Heart left ventricle (tissue), 16 donors: ENCODE data around the gene COL4A6. TPM values are rescaled to one million over a fixed set of nuclear protein-coding genes. Genes with fewer than 3 reads are reported as not detected.

ENCODE experiments used
- ATAC-seq, 4 donors: fragments of 200-7000 bp; cut with Tn5 transposase; one replicate each; pipeline ENCODE4 v1.9.1; 2020 to 2022; ENCODE audit warnings: moderate library complexity in 4 of 4, mild to moderate bottlenecking in 3 of 4, moderate number of reproducible peaks in 1 of 4
- DNase-seq, 5 donors: peaks; one replicate each; pipeline ENCODE4 v3.0.0-alpha.2; 2020
- H3K27ac ChIP-seq, 12 donors: fragments of 200-600 bp; sonication (generic) in 4 of 12; one replicate each; pipeline versions ENCODE4 v1.5.0 to v1.8.0; 2016 to 2022; ENCODE audit warnings: mild to moderate bottlenecking in 2 of 12
- H3K27me3 ChIP-seq, 9 donors: fragments of 200-600 bp; sonication (generic) in 2 of 9; one replicate each; pipeline versions ENCODE4 v1.5.1 to v1.8.0; 2016 to 2022; ENCODE audit warnings: mild to moderate bottlenecking in 3 of 9
- H3K36me3 ChIP-seq, 9 donors: fragments of 200-600 bp; sonication (generic) in 2 of 9; one replicate each; pipeline versions ENCODE4 v1.5.0 to v1.8.0; 2018 to 2022; ENCODE audit warnings: mild to moderate bottlenecking in 2 of 9
- H3K4me1 ChIP-seq, 12 donors: fragments of 200-600 bp; sonication (generic) in 4 of 12; one replicate each; pipeline versions ENCODE4 v1.5.0 to v1.8.0; 2016 to 2022; ENCODE audit warnings: mild to moderate bottlenecking in 3 of 12
- H3K4me3 ChIP-seq, 12 donors: fragments of 200-600 bp; sonication (generic) in 4 of 12; one replicate each; pipeline versions ENCODE4 v1.5.0 to v1.8.0; 2017 to 2022; ENCODE audit warnings: mild to moderate bottlenecking in 9 of 12, moderate library complexity in 4 of 12
- H3K9me3 ChIP-seq, 12 donors: fragments of 200-600 bp; sonication (generic) in 4 of 12; one replicate each; pipeline versions ENCODE4 v1.5.0 to v1.8.0; 2016 to 2022; ENCODE audit warnings: mild to moderate bottlenecking in 1 of 12
- CTCF ChIP-seq, 12 donors: fragments of 200-600 bp; sonication (generic) in 4 of 12; IDR thresholded peaks; one replicate each; pipeline versions ENCODE4 v1.5.0 to v1.8.0; 2018 to 2022; ENCODE audit warnings: antibody characterized with exemption in 12 of 12, mild to moderate bottlenecking in 5 of 12
- POLR2A ChIP-seq, 2 donors: fragments of 450-650 bp; IDR thresholded peaks; one replicate each; pipeline ENCODE4 v1.6.1; 2017; ENCODE audit warnings: antibody characterized with exemption in 2 of 2, mild to moderate bottlenecking in 2 of 2, moderate library complexity in 2 of 2
- WGBS, 4 donors: extraction: QIAGEN DNeasy Blood & Tissue Kit in 2 of 4; methylation state at CpG; one replicate each; pipeline versions ENCODE4 v1.1.5 to v1.1.7; 2013 to 2018; 5-methylcytosine and 5-hydroxymethylcytosine counted together
- intact Hi-C, 10 donors: fragments of 100-400 bp; cut with DNase I; formaldehyde crosslinking; loops; one replicate each; pipeline versions ENCODE4 v1.11.1 to v1.14.2; 2022
- polyA plus RNA-seq, 2 donors: library from polyadenylated mRNA; stranded (reverse); fragments of 200-250 nt; gene quantifications; one replicate each; pipeline ENCODE4 v1.2.3, GENCODE V29; 2013
- total RNA-seq, 9 donors: library from RNA; depleted of rRNA in 2 of 9; stranded (reverse); fragments of >200 nt in 2 of 9; fragmentation: NEBNext Ultra II Directional in 3 of 9; extraction: Animal tissue kit (Norgen Biotek cat#: 25700) in 3 of 9; gene quantifications; one replicate each; pipeline versions ENCODE4 v1.1.0 to v1.2.4, GENCODE V29; 2016 to 2023
- donor health status: ischemic (EF 13 %, LVEDD 7.1; RV severe dilation, severe dysfunction).
- donor health status: healthy with polysubstance abuse.
- donor health status: DM: no; HTN: yes; CAD: no.
- donor health status: DM: no; HTN: no; CAD: no.
- donor health status: ischemic (EF 25% LVEDD 6.9; RV normal size, moderate dysfunction).
- donor health status: ischemic (EF 25% LVEDD 5.7; RV mildly dilated, moderate dysfunction).
- donor health status: healthy.
- donor health status: DM: yes; HTN: yes; CAD: no.
- donor health status: ischemic (EF 35%, LVEDD 5.7; RV mildly dilated, moderate dysfunction).
- donor health status: nonischemic (EF 11% LVEDD 7.7; RV severe dilation, severe dysfunction).
- donor health status: DM: yes; HTN: yes; CAD: no.
- donor health status: PGD.
- donor health status: ischemic (EF 29% LVEDD 5.4; RV normal size, mild dysfunction).
- donor health status: nonischemic (EF 23%, LVEDD 6.1; RV moderate dilation, normal function).

The COL4A6 gene
- total and polyA plus RNA-seq, 11 donors = 2.9 to 14.0 (median 7.2) TPM

DNA sequence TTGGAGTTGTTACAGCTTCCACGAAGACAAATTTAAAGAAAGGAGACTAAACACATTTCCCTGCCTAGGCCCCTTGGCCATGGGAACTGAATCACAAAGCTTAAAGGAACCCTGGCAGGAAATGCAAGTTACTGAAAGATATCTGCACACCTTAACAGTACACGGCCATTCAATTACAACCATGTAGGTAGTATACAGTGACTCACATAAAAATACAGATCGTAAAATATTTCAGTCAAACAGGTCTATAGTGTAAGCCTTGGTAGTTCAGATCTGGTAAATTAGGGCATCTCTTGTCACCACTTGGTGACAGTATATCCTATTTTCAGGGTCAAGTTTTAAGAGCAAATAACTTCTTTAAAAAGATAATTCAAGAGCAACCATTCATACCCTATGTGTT is 234.7 kb downstream of the COL4A6 start:
- TF ChIP-seq POLR2A (IDR thresholded peaks at IDR 0.05) (no peak), CTCF (IDR thresholded peaks at IDR 0.05) (no peak)
- Histone ChIP-seq H3K4me1 (no peaks in the 10 kb centered on the region), H3K36me3 (no peaks in the 10 kb centered on the region), H3K9me3 (no peaks in the 10 kb centered on the region), H3K27me3 (peaks cover 0 to 67% (median 0%) of the 10 kb centered on the region in 9 donors), H3K4me3 (no peak overlapping the region), H3K27ac (no peak overlapping the region)
- 69 to 81% (median 75%) methylated on average over 3 of the region's 3 CpGs for WGBS, 4 donors
- no peak for ATAC-seq
- intact Hi-C loops = loop anchor here in 2 of 10 donors (5.0 to 10.0 kb wide), 3 partner anchors 334 to 1271 kb away; no protein-coding TSS in a partner anchor
- no peak for DNase-seq

GRCh38 chrX:108199691-108200090 is 238.5 kb downstream of the COL4A6 start:
- H3K4me1 ChIP-seq = no peaks in the 10 kb centered on the region
- no peak overlapping the region for H3K4me3 ChIP-seq
- H3K36me3 ChIP-seq = no peaks in the 10 kb centered on the region
- no peak for TF ChIP-seq POLR2A (IDR thresholded peaks at IDR 0.05)
- TF ChIP-seq CTCF (IDR thresholded peaks at IDR 0.05) = peak; percentile 24 to 60 (median 46)
- WGBS, 4 donors = 9 to 17% (median 12%) methylated on average over 4 of the region's 4 CpGs
- no peak overlapping the region for H3K27ac ChIP-seq
- intact Hi-C loops = loop anchor here in 3 of 10 donors (5.0 to 10.0 kb wide), 4 partner anchors 335 to 1275 kb away; no protein-coding TSS in a partner anchor
- no peaks in the 10 kb centered on the region for H3K9me3 ChIP-seq
- H3K27me3 ChIP-seq = peaks cover 0 to 61% (median 0%) of the 10 kb centered on the region in 9 donors
- no peak for ATAC-seq
- DNase-seq = no peak

DNA sequence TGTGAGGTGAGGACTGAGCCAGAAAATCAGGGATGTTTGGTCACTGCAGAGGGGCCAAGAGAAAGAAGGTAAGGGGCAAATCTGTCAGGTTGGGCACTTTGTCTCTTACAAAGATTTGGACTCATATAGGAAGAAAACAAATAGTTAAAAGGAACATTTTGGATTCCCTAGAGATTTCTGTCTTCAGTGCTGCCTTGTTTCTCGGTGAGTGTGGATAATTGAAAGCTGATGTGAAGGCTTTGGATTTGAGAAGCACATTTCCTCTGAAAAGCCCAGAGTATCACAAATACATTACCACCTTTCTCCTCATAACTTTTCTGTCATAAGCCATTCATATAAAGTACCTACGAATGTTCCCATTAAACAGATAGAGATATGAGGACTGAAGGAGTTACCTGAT is 239.2 kb downstream of the COL4A6 start:
- DNase-seq (no peak), ATAC-seq (no peak)
- intact Hi-C loops = loop anchor here in 1 of 10 donors (10.0 kb wide), 1 partner anchor 336 kb away; no protein-coding TSS in a partner anchor
- Histone ChIP-seq H3K27me3 (peaks cover 0 to 59% (median 0%) of the 10 kb centered on the region in 9 donors), H3K9me3 (no peaks in the 10 kb centered on the region), H3K4me3 (no peak overlapping the region), H3K4me1 (no peaks in the 10 kb centered on the region), H3K36me3 (no peaks in the 10 kb centered on the region), H3K27ac (no peak overlapping the region)
- TF ChIP-seq POLR2A (IDR thresholded peaks at IDR 0.05) (no peak), CTCF (IDR thresholded peaks at IDR 0.05) (no peak)
- 43 to 67% (median 51%) methylated on average over 2 of the region's 2 CpGs for WGBS, 4 donors

DNA sequence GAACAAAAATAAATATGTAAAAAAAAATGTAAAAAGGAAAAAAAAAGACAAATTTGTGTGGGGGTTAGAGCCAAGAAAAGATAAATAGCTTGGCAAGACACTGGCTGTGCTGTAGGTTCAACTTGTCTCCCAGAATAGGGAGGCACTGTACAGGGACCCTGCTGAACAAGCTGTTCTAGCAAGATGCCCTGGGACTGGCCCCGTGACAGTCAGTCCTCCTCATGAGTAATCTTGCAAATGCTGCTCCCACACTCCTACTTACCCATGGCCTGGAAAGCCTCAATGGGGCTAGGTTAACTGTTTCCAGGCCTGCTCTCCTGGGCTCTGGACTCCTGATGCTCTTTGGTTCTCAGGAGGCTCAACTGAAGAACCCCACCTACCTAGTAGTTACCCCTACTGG is 239.8 kb downstream of the COL4A6 start:
- Histone ChIP-seq H3K9me3 (no peaks in the 10 kb centered on the region), H3K4me1 (no peaks in the 10 kb centered on the region), H3K27me3 (peaks cover 0 to 53% (median 0%) of the 10 kb centered on the region in 9 donors), H3K27ac (no peak overlapping the region), H3K4me3 (no peak overlapping the region), H3K36me3 (no peaks in the 10 kb centered on the region)
- intact Hi-C loops = loop anchor here in 1 of 10 donors (10.0 kb wide), 1 partner anchor 336 kb away; no protein-coding TSS in a partner anchor
- no peak for ATAC-seq
- WGBS, 4 donors = 50 to 100% (median 72%) methylated on average over 1 of the region's 1 CpG
- TF ChIP-seq POLR2A (IDR thresholded peaks at IDR 0.05) (no peak), CTCF (IDR thresholded peaks at IDR 0.05) (no peak)
- no peak for DNase-seq
